Stimulated activated CD8-positive, alpha-beta memory T cell treated with anti-CD3 and anti-CD28 coated beads, Interleukin-7, amount 100 ng/mL, for 48 hours (primary cell): Measurements from ENCODE around the gene URB2.
A peak's percentile ranks its signal among the peaks of the same experiment; 100 is the strongest.
"Not testable (repeated sequence)": the region's sequence is repeated elsewhere in the genome, so short reads cannot be mapped to it uniquely, and the experiment has no call there.

Source experiments
- DNase-seq, 2 donors: peaks; one replicate each; pipeline ENCODE4 v3.0.0-alpha.2; 2020; ENCODE audit warnings: low read depth in 1 of 2; ENCODE audit errors: extremely low read depth in 1 of 2

The URB2 gene

DNA sequence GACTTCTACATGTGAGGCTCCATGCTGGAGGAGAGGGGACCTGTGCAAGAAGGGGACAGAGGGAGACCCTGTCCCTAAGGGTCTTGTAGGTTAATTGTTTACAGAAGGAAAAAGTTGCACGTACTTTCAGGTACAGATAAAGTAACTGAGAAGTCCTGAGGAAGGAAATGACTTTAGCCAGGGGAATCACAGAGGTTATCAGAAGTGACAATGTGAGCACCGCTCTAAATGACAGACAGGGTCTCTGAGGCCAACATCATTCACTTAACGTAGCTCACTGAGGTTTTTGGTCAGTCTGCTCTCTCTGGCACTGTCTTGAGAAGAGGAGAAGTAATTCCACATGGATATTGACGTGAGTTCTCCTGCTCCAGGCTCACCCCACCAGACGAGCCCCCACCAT lies 12.1 kb upstream of the URB2 start:
- no peak for DNase-seq

DNA sequence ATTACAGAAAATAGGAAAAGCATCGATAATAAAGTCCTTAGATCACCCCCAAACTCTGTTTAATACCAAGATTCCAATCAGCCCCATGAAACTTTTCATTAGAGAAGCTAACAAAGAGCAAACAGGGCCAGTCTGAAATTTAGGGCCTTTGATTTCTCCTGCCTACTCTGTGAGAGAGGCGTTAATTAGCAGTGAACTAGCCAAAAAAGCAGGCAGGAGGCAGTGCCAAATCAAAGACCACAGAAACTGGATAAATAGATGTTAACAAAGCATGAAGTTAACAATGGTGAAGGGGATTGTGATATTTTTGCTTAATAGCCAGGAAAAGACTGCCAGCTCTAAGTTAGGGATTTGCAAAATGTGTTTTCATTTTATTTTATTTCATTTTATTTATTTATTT lies 11.3 kb upstream of the URB2 start:
- no peak for DNase-seq

GRCh38 chr1:229617351-229618100 lies 8.5 kb upstream of the URB2 start:
- DNase-seq, result no peak

DNA sequence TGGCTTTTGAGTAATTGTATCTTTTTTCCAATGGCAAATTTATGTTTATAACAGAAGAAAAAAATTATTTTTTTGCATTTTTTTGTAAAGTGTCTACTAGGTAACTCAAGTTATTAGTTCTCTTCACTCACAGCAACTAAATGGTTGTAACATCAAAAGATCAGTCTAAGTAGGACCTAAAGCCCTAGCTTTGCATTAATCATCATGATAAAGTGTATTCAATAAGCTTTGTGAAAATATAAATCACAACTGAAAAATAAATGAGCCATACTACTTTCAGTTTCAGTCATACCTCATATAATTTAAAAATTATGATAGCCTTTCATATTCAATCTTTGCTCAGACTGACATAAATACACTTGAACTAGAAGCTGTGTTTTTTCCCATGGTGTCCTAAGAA lies 7.0 kb upstream of the URB2 start:
- no peak for DNase-seq

- no peak for DNase-seq
Measured at GRCh38 chr1:229619614-229620013, 6.4 kb upstream of the URB2 start.

DNA sequence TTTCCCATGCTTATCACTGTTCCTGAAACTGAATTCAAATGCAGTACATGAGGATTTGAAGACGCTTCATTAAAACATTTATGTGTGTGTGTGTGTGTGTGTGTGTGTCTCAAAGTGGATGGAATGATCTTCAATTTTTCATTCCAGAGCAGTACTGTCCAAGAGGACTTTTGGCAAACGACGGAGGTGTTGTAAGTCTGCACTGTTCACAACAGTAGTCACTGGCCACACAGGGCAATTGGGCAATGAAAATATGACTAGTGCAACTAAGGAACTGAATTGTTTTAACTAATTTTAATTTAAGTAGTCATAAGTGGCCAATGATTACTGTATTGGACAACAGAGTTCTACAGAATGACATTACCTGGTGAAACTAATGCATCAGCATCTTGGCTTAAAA lies 5.2 kb upstream of the URB2 start:
- no peak for DNase-seq

DNA sequence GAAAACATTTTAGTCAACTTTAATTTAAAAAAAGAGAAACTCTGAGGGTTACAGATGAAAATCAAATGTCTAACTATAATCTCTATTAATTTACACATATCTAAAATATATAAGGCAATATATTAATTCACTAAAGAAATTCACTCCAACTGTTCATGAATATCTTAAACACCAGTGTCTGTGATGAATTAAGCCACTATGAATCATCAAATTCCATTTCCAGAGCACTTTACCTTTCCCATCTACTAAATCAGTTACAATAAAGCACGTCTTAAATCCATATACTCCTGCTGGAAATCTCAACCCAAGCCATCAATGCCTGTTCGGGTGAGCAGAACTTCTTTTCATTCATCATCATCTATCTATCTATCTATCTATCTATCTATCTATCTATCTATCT lies 4.4 kb upstream of the URB2 start:
- no peak for DNase-seq

DNA sequence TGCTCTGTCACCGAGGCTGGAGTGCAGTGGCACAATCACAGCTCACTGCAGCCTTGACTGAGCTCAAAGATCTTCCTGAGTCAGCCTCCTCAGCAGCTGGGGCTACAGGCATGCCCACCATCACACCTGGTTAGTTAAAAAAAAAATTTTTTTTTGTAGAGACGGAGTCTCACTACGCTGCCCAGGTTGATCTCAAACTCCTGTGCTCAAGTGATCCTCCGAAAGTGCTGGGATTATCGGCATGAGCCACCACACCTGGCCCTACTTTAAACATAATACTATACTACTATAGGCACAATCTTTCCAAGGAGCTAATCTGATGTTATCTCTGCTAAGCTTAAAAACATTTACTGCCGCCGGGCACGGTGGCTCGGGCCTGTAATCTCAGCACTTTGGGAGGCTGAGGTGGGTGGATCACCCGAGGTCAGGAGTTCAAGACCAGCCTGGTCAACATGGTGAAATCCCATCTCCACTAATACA lies 3.4 kb upstream of the URB2 start:
- DNase-seq, result not testable (repeated sequence)

DNA sequence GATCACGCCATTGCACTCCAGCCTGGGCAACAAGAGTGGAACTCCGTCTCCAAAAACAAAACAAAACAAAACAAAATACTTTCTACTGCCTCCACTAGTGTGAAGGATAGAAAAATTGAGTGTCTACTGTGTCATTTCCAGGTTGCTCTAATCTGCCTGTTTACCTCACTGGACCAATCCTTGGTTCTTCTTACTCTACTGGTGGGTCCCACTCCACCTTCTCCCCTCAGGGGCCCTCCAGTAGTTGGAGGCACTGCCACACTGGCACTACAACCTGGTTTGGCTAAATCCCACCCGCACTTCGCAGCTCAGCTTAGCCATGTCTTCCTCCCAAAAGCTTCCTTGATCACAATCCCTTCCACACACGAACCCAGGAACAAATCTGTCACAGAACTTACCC lies 2.8 kb upstream of the URB2 start:
- no peak for DNase-seq

DNA sequence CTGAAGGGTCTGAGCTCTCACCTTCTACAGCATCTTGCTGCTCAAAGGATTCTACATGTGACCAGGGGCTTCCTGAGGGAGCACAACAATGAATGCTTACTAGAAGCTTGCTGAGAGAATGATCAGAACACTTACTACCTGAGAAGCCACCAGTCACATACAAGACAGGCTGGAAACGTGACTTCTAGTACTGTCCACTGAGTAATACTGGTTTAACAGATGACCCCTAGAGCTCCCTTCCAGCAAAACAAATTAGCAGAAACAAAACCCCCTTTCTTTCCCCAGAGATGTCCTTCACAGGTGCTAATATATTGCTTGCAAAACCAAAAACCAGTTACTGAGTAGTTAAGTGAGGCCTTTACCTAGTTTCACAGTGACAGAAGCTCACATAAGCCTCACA lies 2.2 kb upstream of the URB2 start:
- DNase-seq, result no peak

DNA sequence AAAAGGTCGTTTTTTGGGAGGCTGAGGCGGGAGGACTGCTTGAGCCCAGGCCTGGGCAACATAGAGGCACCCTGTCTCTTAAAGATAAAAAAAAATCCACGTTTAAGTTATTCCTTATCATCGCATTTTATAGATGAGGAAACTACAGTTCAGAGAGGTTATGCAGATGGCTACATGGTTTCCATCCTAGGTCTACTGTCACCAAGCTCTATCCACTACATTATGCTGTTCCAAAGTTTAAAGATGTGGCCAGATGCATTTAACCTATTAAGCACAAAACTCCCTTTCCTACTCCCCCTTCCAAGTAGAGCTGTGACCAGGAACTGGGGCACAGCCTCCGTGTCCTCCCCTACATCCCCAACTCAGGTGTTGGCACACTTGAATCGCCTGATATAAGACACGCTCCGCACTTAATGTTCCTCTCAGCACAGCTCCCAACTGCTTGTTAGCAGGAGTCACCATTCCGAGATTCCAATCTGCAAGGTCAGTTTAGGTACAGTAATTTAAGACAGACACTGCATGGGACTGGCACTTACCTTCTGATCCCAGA lies 1.5 kb upstream of the URB2 start:
- no peak for DNase-seq

GRCh38 chr1:229625071-229625914 lies 754 bp upstream of the URB2 start:
- DNase-seq, result peak; percentile 33 to 37

GRCh38 chr1:229627003-229627402 lies 956 bp downstream of the URB2 start:
- no peak for DNase-seq

GRCh38 chr1:229629261-229629660 lies 3.2 kb downstream of the URB2 start:
- DNase-seq, result no peak

DNA sequence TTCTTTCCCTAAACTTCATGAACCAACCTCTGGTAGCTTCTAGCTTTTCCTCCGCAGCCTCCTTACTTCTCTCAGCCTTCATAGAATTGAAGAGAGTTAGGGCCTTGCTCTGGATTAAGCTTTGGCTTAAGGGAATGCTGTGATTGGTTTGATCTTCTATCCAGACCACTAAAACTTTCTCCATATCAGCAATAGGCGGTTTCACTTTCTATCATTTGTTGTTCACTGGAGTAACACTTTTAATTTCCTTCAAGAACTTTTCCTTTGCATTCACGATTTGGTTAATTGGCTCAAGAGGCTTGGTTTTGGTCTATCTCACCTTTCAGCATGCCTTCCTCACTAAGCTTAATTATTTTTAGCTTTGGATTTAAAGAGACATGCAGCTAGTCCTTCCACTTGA lies 5.1 kb downstream of the URB2 start:
- DNase-seq, result no peak

- no peak for DNase-seq
Measured at GRCh38 chr1:229631966-229632365, 5.9 kb downstream of the URB2 start.

DNA sequence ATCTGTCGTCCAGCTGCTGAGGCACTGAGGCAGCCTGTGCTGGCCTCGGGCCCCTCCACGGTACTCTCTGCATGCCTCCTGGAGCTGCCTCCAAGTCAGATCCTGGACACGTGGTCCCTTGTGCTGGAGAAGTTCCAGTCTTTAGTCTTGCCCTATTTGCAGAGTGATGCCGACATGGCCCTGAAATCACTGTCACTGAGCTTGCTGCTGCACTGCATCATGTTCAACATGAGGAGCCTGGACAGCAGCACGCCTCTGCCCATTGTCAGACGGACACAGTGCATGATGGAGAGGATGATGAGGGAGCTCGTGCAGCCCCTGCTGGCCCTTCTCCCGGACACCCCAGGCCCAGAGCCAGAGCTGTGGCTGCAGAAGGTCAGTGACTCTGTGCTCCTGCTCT lies 10.0 kb downstream of the URB2 start:
- DNase-seq, result no peak

DNA sequence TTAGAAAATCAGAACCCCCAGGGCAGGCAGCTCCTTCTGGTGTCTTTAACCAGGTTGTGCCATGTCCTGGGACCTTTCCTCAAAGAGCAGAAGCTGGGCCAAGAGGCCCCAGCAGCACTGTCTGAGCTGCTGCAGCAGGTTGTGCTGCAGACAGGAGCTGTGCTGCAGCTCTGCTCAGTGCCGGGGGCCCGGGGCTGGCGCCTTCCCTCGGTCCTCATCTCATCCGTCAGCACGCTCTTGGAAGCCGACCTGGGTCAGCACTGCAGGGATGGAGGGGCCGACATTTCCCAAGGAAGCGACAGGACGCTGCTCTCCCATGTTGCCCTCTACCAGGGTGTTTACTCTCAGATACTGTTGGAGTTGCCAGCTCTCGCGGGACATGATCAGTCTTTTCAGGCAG lies 11.7 kb downstream of the URB2 start:
- DNase-seq, result no peak

GRCh38 chr1:229640455-229640854 lies 14.4 kb downstream of the URB2 start:
- DNase-seq, result no peak

DNA sequence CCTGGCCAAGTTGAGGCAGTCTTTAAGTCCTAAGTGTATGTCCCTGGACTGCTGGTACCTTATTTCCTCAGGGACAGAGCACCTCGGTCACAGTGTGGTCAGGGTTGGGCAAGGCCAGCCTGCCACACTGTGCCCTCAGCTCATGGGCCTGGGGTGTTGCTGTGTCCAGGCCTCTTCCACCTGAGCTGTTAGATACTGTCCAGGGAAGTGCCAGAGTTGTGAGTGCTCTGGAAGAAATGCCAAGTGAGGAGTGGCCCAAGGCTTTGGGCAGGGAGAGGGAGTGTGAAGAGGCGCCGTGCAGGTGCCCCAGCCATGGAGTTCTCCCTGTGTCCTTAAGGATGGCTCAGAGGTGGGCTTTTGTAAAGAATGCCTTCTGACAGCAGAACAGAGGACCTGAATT lies 15.3 kb downstream of the URB2 start:
- no peak for DNase-seq

GRCh38 chr1:229642376-229642775 lies 16.3 kb downstream of the URB2 start:
- no peak for DNase-seq

GRCh38 chr1:229642970-229643369 lies 16.9 kb downstream of the URB2 start:
- DNase-seq, result no peak
